HCT116 (cell line): ENCODE data around the gene RHOU. TPM values are rescaled to one million over a fixed set of nuclear protein-coding genes. Genes with fewer than 3 reads are reported as not detected.

ENCODE experiments used
- ATAC-seq: fragments of 200-7000 bp; cut with Tn5 transposase; 2 replicates; pipeline ENCODE4 v1.9.1; 2020; ENCODE audit warnings: mild to moderate bottlenecking, moderate library complexity
- BruUV-seq: library from RNA; stranded (reverse); fragments of 400-500 nt; replicated peaks from 2 replicates; lab custom pipeline; 2021; lab: Mats Ljungman, UMichigan
- CTCF ChIA-PET: fragments of 300-600 bp; sonication (Branson Sonifier 250); formaldehyde crosslinking; loops from one replicate; lab custom pipeline; 2021; ENCODE audit warnings: antibody characterized with exemption; lab: Charles Lee
- POLR2A ChIA-PET: fragments of 300-600, 350-600 bp; sonication (Branson Sonifier 250); formaldehyde crosslinking; loops from one replicate; lab custom pipeline; 2021; ENCODE audit warnings: antibody characterized with exemption; lab: Charles Lee
- RAD21 ChIA-PET, 2 experiments: fragments of 300-600 bp; sonication (Branson Sonifier 250); formaldehyde crosslinking; loops; one replicate each; lab custom pipeline; 2023; ENCODE audit warnings: low total read pairs in 2 of 2; ENCODE audit not compliant: uncharacterized antibody in 2 of 2, unreplicated experiment in 2 of 2, low non-redundant PET in 1 of 2; lab: Charles Lee
- DNase-seq: peaks from one replicate; pipeline ENCODE4 v3.0.0-alpha.2; 2010; ENCODE audit warnings: low read depth, low spot score
- H2AFZ ChIP-seq: fragments of 200-600 bp; shearing (Covaris generic), sonication (generic); 2 replicates; pipeline ENCODE4 v1.6.1; 2017; ENCODE audit warnings: low read depth, mixed run types, mixed read lengths, antibody characterized with exemption, low read length; ENCODE audit not compliant: poor library complexity, severe bottlenecking
- H3K27ac ChIP-seq: 2 replicates; pipeline ENCODE4 v1.5.1; 2012; ENCODE audit warnings: low read depth, low read length
- H3K27me3 ChIP-seq: fragments of 200-600 bp; sonication (generic); 2 replicates; pipeline ENCODE4 v1.6.1; 2016; ENCODE audit warnings: mixed run types, low read length, mixed read lengths; ENCODE audit not compliant: insufficient read depth
- H3K36me3 ChIP-seq, 2 experiments: fragments of 200-500 bp in 1 of 2; fragments of 200-600 bp in 1 of 2; sonication (Bioruptor generic) in 1 of 2; sonication (generic) in 1 of 2; 2 replicates each; pipeline versions ENCODE4 v1.5.1 to v1.6.1; 2014 to 2016; ENCODE audit warnings: low read length in 2 of 2, inconsistent platforms in 1 of 2, mixed read lengths in 1 of 2, mixed run types in 1 of 2; ENCODE audit not compliant: insufficient read depth in 2 of 2, control insufficient read depth in 1 of 2
- H3K4me1 ChIP-seq, 2 experiments: fragments of 200-600 bp in 1 of 2; sonication (generic) in 1 of 2; 2 replicates each; pipeline versions ENCODE4 v1.5.1 to v1.6.1; 2012 to 2017; ENCODE audit warnings: low read length in 2 of 2, inconsistent platforms in 1 of 2, mild to moderate bottlenecking in 1 of 2, mixed read lengths in 1 of 2, mixed run types in 1 of 2, moderate library complexity in 1 of 2; ENCODE audit not compliant: insufficient read depth in 2 of 2, control insufficient read depth in 1 of 2
- H3K4me2 ChIP-seq: fragments of 200-600 bp; sonication (generic); 2 replicates; pipeline ENCODE4 v1.6.1; 2017; ENCODE audit warnings: mixed run types, low read length, mixed read lengths
- H3K4me3 ChIP-seq, 2 experiments: fragments of 200-600 bp in 1 of 2; sonication (generic) in 1 of 2; replicated peaks in 1 of 2; 2 replicates each; pipeline ENCODE4 v1.5.1; 2011 to 2016; ENCODE audit warnings: low read length in 2 of 2, control low read depth in 1 of 2, low read depth in 1 of 2, mild to moderate bottlenecking in 1 of 2, mixed read lengths in 1 of 2, mixed run types in 1 of 2
- H3K79me2 ChIP-seq: fragments of 200-600 bp; sonication (generic); 2 replicates; pipeline ENCODE4 v1.6.1; 2017; ENCODE audit warnings: mild to moderate bottlenecking, mixed run types, low read length, moderate library complexity, mixed read lengths; ENCODE audit not compliant: insufficient read depth
- H3K9ac ChIP-seq: fragments of 200-600 bp; sonication (generic); 2 replicates; pipeline ENCODE4 v1.6.1; 2016; ENCODE audit warnings: low read length, mixed read lengths
- H3K9me2 ChIP-seq: fragments of 200-600 bp; sonication (generic), shearing (Covaris generic); 2 replicates; pipeline ENCODE4 v1.6.1; 2017; ENCODE audit warnings: mixed run types, mild to moderate bottlenecking, moderate library complexity; ENCODE audit not compliant: insufficient read depth
- H3K9me3 ChIP-seq, 2 experiments: fragments of 200-500 bp in 1 of 2; fragments of 200-600 bp in 1 of 2; sonication (Bioruptor generic) in 1 of 2; sonication (generic) in 1 of 2; 2 replicates each; pipeline ENCODE4 v1.6.1; 2014 to 2017; ENCODE audit warnings: low read length in 2 of 2, mixed read lengths in 2 of 2, inconsistent platforms in 1 of 2, low read depth in 1 of 2, mild to moderate bottlenecking in 1 of 2, mixed run types in 1 of 2, moderate library complexity in 1 of 2; ENCODE audit not compliant: control insufficient read depth in 1 of 2, insufficient read depth in 1 of 2
- H4K20me1 ChIP-seq: fragments of 200-600 bp; sonication (generic), shearing (Covaris generic); 2 replicates; pipeline ENCODE4 v1.6.1; 2017; ENCODE audit warnings: mixed run types, mild to moderate bottlenecking, moderate library complexity; ENCODE audit not compliant: insufficient read depth
- CBX3 ChIP-seq: IDR thresholded peaks from 2 replicates; pipeline ENCODE4 v1.6.1; 2012; ENCODE audit warnings: low read depth
- EGR1 ChIP-seq: IDR thresholded peaks from 2 replicates; pipeline ENCODE4 v1.6.1; 2012; ENCODE audit warnings: low read depth
- MAX ChIP-seq: IDR thresholded peaks from 2 replicates; pipeline ENCODE4 v1.6.1; 2012
- RAD21 ChIP-seq: IDR thresholded peaks from 2 replicates; pipeline ENCODE4 v1.6.1; 2012; ENCODE audit warnings: low read depth, mild to moderate bottlenecking
- REST ChIP-seq: IDR thresholded peaks from 2 replicates; pipeline ENCODE4 v1.6.1; 2012; ENCODE audit warnings: low read depth
- ZBTB33 ChIP-seq: IDR thresholded peaks from 2 replicates; pipeline ENCODE4 v1.6.1; 2011; ENCODE audit warnings: mild to moderate bottlenecking, low read length, moderate library complexity; ENCODE audit not compliant: insufficient replicate concordance; ENCODE audit errors: extremely low read depth
- ZFX ChIP-seq: fragments of 450-650 bp; IDR thresholded peaks from 2 replicates; pipeline ENCODE4 v1.6.1; 2017
- ZNF274 ChIP-seq: fragments of 200-500 bp; sonication (Bioruptor generic); IDR thresholded peaks from 2 replicates; pipeline ENCODE4 v1.6.1; 2014; ENCODE audit warnings: mild to moderate bottlenecking, low read depth, low read length, inconsistent platforms
- intact Hi-C: fragments of 100-400 bp; cut with micrococcal nuclease; formaldehyde crosslinking; loops from 2 replicates; pipeline ENCODE4 v1.10.0; 2022
- total RNA-seq: library from RNA; stranded (reverse); gene quantifications from one replicate; pipeline ENCODE4 v1.2.1, GENCODE V29; 2021; ENCODE audit not compliant: unreplicated experiment

The RHOU gene
- total RNA-seq, 1 experiment from 2014 or later: 4.0 TPM

GRCh38 chr1:228752258-228752657, 17.0 kb downstream of the RHOU start:
- H3K9me3 ChIP-seq: no peaks in the 10 kb centered on the region

More at GRCh38 chr1:228752258-228752657, 17.0 kb downstream of the RHOU start:
- POLR2A ChIA-PET: no interaction called here
- Histone ChIP-seq H3K4me1 (no peaks in the 10 kb centered on the region), H4K20me1 (no peaks in the 10 kb centered on the region), H3K79me2 (no peaks in the 10 kb centered on the region), H3K27ac (no peak overlapping the region), H3K36me3 (no peaks in the 10 kb centered on the region), H3K9ac (no peak overlapping the region), H3K27me3 (peaks cover 35% of the 10 kb centered on the region), H3K4me2 (no peak overlapping the region), H3K9me2 (no peaks in the 10 kb centered on the region), H3K4me3 (no peak overlapping the region), H2AFZ (no peak overlapping the region)
- no peak for TF ChIP-seq ZNF274
- no peak for TF ChIP-seq REST
- TF ChIP-seq ZBTB33: no peak
- no peak for TF ChIP-seq MAX
- TF ChIP-seq CBX3: no peak
- no peak for TF ChIP-seq RAD21
- no peak for TF ChIP-seq EGR1
- no peak for TF ChIP-seq ZFX
- intact Hi-C loops: no loop called here
- BruUV-seq: no TSS peak
- DNase-seq: no peak
- RAD21 ChIA-PET: no interaction called here
- CTCF ChIA-PET: no interaction called here
- ATAC-seq: no peak
